ENCODE measurements around the gene AP5Z1.

DNA sequence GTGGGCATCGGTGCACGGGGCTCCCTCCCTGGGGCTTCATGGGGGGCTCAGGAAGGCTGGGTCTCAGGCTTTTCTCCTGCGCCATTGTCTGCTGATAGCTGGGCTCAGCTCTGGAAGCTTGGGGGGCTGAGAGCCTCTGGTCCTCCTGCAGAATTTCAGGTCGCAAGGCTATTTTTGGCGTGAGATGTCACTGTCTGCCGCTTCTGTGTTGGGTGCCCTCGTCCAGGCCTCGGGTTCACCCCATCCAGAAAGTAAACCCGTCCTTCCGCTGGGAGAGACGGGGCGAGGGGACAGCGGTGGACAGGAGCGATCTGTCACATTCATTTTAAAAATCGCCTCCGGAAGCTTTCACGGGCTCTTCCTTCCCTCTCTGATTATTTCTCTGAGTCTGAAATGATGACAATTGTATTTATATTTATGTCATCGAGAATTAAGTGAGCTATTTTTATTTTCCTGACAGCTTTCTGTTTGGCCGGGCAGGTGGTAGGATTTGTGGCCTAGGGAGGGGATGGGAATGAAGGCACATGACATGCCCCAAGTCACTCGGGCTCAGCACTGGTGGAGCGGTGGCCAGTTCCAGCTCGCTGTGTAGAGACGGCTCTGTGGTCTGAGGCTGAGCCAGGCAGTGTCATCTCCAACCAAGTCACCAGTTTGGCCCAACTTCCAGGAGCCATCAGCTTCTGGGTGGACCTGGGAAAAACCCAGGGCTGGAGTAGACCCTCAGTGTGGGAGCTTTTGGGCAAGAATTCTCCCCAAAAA lies 40.7 kb upstream of the AP5Z1 start:
- TF ChIP-seq, protein P1, sequence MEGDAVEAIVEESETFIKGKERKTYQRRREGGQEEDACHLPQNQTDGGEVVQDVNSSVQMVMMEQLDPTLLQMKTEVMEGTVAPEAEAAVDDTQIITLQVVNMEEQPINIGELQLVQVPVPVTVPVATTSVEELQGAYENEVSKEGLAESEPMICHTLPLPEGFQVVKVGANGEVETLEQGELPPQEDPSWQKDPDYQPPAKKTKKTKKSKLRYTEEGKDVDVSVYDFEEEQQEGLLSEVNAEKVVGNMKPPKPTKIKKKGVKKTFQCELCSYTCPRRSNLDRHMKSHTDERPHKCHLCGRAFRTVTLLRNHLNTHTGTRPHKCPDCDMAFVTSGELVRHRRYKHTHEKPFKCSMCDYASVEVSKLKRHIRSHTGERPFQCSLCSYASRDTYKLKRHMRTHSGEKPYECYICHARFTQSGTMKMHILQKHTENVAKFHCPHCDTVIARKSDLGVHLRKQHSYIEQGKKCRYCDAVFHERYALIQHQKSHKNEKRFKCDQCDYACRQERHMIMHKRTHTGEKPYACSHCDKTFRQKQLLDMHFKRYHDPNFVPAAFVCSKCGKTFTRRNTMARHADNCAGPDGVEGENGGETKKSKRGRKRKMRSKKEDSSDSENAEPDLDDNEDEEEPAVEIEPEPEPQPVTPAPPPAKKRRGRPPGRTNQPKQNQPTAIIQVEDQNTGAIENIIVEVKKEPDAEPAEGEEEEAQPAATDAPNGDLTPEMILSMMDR (conservative IDR thresholded peaks at IDR 0.05 in 1 of 2, IDR thresholded peaks at IDR 0.05 in 1 of 2; ENCODE audit: low read depth in 1 of 2, low read length in 2 of 2): no peak
- TF ChIP-seq EZH2 (IDR thresholded peaks at IDR 0.05; ENCODE audit: low read length, missing control alignments): no peak
